Left ventricle myocardium superior (tissue), 1 donor: ENCODE measurements around the gene ZSWIM9. TPM values are rescaled to one million over a fixed set of nuclear protein-coding genes. Genes with fewer than 3 reads are reported as not detected.

Experiments
- total RNA-seq: library from RNA; stranded (reverse); fragmentation: NEBNext Ultra II Directional; extraction: Animal tissue kit (Norgen Biotek cat#: 25700); gene quantifications from one replicate; pipeline ENCODE4 v1.2.1, GENCODE V29; 2021
- donor health status: DM: no; HTN: yes; CAD: no; lungs with severe emphysema.

ZSWIM9 gene
- total RNA-seq, 1 donor from 2014 or later = 7.9 TPM

Other genes with a start within 250 kb of the ZSWIM9 start
- gene BSPH1, start 178.5 kb upstream of the ZSWIM9 start, total RNA-seq = not detected
- gene ELSPBP1, start 176.0 kb upstream of the ZSWIM9 start, total RNA-seq = not detected
- gene CABP5, start 126.6 kb upstream of the ZSWIM9 start, total RNA-seq = not detected
- 34.9 TPM for gene PLA2G4C, start 59.9 kb upstream of the ZSWIM9 start, total RNA-seq
- gene LIG1, start 336 bp upstream of the ZSWIM9 start, total RNA-seq = 2.8 TPM
- 31.2 TPM for gene CARD8, start 85.2 kb downstream of the ZSWIM9 start, total RNA-seq
- 0.10 TPM for gene ZNF114, start 99.4 kb downstream of the ZSWIM9 start, total RNA-seq
- gene EMP3, start 154.9 kb downstream of the ZSWIM9 start, total RNA-seq = 33.8 TPM
- gene TMEM143, start 193.3 kb downstream of the ZSWIM9 start, total RNA-seq = 110 TPM
- not detected for gene SYNGR4, start 193.7 kb downstream of the ZSWIM9 start, total RNA-seq
- 79.4 TPM for gene KDELR1, start 220.9 kb downstream of the ZSWIM9 start, total RNA-seq
- 0.17 TPM for gene GRIN2D, start 223.0 kb downstream of the ZSWIM9 start, total RNA-seq